ENCODE measurements around the gene DLL3. TPM values are rescaled to one million over a fixed set of nuclear protein-coding genes. Genes with fewer than 3 reads are reported as not detected.

DLL3 gene
- total RNA-seq, 4 donors from 2014 or later = not detected

DNA sequence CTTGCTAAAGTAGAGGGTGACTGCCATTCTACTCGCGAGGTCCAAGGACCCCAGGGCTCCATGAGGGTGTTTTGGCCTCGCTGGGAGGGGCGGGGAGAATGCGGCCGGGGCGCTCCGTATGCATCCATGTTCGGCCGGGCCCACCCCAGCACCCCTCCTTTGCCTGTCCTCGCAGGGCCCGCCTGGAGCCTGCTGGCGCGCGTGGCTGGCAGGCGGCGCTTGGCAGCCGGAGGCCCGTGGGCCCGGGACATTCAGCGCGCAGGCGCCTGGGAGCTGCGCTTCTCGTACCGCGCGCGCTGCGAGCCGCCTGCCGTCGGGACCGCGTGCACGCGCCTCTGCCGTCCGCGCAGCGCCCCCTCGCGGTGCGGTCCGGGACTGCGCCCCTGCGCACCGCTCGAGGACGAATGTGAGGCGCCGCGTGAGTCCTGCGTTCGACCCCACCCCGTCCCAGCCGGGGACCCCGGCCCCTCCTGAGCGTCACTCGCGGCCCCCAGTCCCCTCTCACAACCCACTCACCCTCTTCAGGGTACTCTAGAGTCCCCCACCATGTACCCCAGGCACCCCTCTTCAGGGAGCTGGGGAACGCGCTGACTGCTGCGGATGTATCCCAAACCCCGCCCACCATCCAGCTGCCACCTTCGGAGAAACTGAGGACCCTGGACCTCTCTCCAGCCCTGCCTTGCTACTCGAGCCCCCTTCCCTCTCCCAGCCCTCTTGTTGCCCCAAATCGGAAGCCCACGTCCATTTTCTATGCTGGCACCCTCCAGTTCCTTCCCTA, 4.1 kb downstream of the DLL3 start:
- H3K27ac ChIP-seq = no peak overlapping the region
- no peaks in the 10 kb centered on the region for H3K36me3 ChIP-seq
- no peaks in the 10 kb centered on the region for H3K9me3 ChIP-seq
- TF ChIP-seq, protein P1, sequence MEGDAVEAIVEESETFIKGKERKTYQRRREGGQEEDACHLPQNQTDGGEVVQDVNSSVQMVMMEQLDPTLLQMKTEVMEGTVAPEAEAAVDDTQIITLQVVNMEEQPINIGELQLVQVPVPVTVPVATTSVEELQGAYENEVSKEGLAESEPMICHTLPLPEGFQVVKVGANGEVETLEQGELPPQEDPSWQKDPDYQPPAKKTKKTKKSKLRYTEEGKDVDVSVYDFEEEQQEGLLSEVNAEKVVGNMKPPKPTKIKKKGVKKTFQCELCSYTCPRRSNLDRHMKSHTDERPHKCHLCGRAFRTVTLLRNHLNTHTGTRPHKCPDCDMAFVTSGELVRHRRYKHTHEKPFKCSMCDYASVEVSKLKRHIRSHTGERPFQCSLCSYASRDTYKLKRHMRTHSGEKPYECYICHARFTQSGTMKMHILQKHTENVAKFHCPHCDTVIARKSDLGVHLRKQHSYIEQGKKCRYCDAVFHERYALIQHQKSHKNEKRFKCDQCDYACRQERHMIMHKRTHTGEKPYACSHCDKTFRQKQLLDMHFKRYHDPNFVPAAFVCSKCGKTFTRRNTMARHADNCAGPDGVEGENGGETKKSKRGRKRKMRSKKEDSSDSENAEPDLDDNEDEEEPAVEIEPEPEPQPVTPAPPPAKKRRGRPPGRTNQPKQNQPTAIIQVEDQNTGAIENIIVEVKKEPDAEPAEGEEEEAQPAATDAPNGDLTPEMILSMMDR (IDR thresholded peaks at IDR 0.05) = peak; percentile 68 to 97
- TF ChIP-seq POLR2AphosphoS5 (IDR thresholded peaks at IDR 0.05) = no peak
- no peak overlapping the region for H3K4me3 ChIP-seq
- no peak for DNase-seq (ENCODE audit: low spot score in 2 of 2)
- peaks cover 86% of the 10 kb centered on the region for H3K27me3 ChIP-seq
- 73% methylated on average over 8 of the region's 69 CpGs for WGBS
- H3K4me1 ChIP-seq = peaks cover 40% of the 10 kb centered on the region

GRCh38 chr19:39506598-39506943, 7.8 kb downstream of the DLL3 start:
- Histone ChIP-seq H3K36me3 (no peaks in the 10 kb centered on the region), H3K27me3 (peaks cover 76% of the 10 kb centered on the region), H3K9me3 (no peaks in the 10 kb centered on the region), H3K27ac (no peak overlapping the region), H3K4me3 (peak overlapping the region; percentile 48), H3K4me1 (peaks cover 25% of the 10 kb centered on the region)
- no peak for TF ChIP-seq POLR2AphosphoS5 (IDR thresholded peaks at IDR 0.05)
- TF ChIP-seq EP300 (IDR thresholded peaks at IDR 0.05) = no peak
- TF ChIP-seq POLR2A (IDR thresholded peaks at IDR 0.05) = no peak
- TF ChIP-seq, protein P1 (IDR thresholded peaks at IDR 0.05) = no peak
- no peak for DNase-seq (ENCODE audit: low spot score in 2 of 2)
- 32% methylated on average over 7 of the region's 7 CpGs for WGBS

DNA sequence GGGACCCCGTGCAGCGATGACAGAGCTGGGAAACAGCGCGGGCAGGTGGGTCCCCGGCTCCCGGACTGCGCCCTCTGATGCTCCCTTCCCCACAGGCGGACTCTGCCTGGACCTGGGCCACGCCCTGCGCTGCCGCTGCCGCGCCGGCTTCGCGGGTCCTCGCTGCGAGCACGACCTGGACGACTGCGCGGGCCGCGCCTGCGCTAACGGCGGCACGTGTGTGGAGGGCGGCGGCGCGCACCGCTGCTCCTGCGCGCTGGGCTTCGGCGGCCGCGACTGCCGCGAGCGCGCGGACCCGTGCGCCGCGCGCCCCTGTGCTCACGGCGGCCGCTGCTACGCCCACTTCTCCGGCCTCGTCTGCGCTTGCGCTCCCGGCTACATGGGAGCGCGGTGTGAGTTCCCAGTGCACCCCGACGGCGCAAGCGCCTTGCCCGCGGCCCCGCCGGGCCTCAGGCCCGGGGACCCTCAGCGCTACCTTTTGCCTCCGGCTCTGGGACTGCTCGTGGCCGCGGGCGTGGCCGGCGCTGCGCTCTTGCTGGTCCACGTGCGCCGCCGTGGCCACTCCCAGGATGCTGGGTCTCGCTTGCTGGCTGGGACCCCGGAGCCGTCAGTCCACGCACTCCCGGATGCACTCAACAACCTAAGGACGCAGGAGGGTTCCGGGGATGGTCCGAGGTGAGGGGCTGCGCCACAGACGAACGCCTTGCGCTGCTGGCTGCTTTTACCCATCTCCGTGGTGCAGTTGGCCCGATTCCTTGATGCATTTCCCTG, 8.4 kb downstream of the DLL3 start:
- no peak for TF ChIP-seq POLR2A (IDR thresholded peaks at IDR 0.05)
- TF ChIP-seq POLR2AphosphoS5 (IDR thresholded peaks at IDR 0.05) = no peak
- no peak for TF ChIP-seq EP300 (IDR thresholded peaks at IDR 0.05)
- TF ChIP-seq, protein P1 (IDR thresholded peaks at IDR 0.05) = no peak
- H3K36me3 ChIP-seq = no peaks in the 10 kb centered on the region
- peaks cover 25% of the 10 kb centered on the region for H3K4me1 ChIP-seq
- no peaks in the 10 kb centered on the region for H3K9me3 ChIP-seq
- WGBS = 5% methylated on average over 49 of the region's 96 CpGs
- H3K27me3 ChIP-seq = peaks cover 77% of the 10 kb centered on the region
- peak overlapping the region; percentile 48 for H3K4me3 ChIP-seq
- DNase-seq (ENCODE audit: low spot score in 2 of 2) = no peak
- no peak overlapping the region for H3K27ac ChIP-seq

DNA sequence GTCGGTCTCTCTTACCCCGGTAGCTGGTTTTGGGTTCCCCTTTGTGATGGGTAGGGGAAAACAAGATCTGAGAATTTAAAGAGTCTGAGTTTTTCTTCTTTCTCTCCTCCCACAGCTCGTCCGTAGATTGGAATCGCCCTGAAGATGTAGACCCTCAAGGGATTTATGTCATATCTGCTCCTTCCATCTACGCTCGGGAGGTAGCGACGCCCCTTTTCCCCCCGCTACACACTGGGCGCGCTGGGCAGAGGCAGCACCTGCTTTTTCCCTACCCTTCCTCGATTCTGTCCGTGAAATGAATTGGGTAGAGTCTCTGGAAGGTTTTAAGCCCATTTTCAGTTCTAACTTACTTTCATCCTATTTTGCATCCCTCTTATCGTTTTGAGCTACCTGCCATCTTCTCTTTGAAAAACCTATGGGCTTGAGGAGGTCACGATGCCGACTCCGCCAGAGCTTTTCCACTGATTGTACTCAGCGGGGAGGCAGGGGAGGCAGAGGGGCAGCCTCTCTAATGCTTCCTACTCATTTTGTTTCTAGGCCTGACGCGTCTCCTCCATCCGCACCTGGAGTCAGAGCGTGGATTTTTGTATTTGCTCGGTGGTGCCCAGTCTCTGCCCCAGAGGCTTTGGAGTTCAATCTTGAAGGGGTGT, 9.1 kb downstream of the DLL3 start:
- Histone ChIP-seq H3K27me3 (peaks cover 80% of the 10 kb centered on the region), H3K27ac (no peak overlapping the region), H3K4me3 (peak overlapping the region; percentile 48), H3K4me1 (peaks cover 21% of the 10 kb centered on the region), H3K9me3 (no peaks in the 10 kb centered on the region), H3K36me3 (no peaks in the 10 kb centered on the region)
- 27% methylated on average over 24 of the region's 24 CpGs for WGBS
- DNase-seq (ENCODE audit: low spot score in 2 of 2) = no peak
- TF ChIP-seq EP300 (IDR thresholded peaks at IDR 0.05) = no peak

GRCh38 chr19:39508629-39509028, 9.9 kb downstream of the DLL3 start:
- Histone ChIP-seq H3K27me3 (peaks cover 82% of the 10 kb centered on the region), H3K9me3 (no peaks in the 10 kb centered on the region), H3K4me3 (no peak overlapping the region), H3K36me3 (no peaks in the 10 kb centered on the region), H3K27ac (no peak overlapping the region), H3K4me1 (peaks cover 16% of the 10 kb centered on the region)
- no peak for DNase-seq (ENCODE audit: low spot score in 2 of 2)
- 83% methylated on average over 9 of the region's 9 CpGs for WGBS
- TF ChIP-seq POLR2A (IDR thresholded peaks at IDR 0.05) = no peak
- no peak for TF ChIP-seq EP300 (IDR thresholded peaks at IDR 0.05)
- no peak for TF ChIP-seq POLR2AphosphoS5 (IDR thresholded peaks at IDR 0.05)
- TF ChIP-seq, protein P1 (IDR thresholded peaks at IDR 0.05) = no peak

Data from suprapubic skin (tissue), 4 donors.